Measurements from ENCODE around the gene DCAF4L1.

DCAF4L1 gene

DNA sequence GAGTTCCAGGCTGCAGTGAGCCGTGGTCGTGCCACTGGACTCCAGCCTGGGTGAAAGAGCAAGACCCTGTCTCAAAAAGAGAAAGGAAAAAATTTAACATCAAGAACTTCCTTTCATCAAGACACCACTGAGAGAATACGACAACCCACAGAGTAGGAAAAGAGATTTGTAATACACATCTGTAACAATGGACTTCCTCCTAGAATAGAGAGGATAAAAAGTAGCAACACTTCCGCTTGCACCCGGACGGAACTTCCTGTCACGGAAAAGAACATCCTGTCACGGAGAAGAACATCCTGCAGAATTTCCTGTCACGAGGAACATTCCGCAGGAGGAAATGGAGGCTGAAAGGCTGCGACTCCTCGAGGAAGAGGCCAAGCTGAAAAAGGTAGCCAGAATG, at the start of gene DCAF4L1:
Gene DCAF4L1, plus strand, starts transcription at position 301 of the 400 bp plus-strand sequence. Its CDS starts 37 bp downstream, at position 338.
- DNase-seq = no peak

DNA sequence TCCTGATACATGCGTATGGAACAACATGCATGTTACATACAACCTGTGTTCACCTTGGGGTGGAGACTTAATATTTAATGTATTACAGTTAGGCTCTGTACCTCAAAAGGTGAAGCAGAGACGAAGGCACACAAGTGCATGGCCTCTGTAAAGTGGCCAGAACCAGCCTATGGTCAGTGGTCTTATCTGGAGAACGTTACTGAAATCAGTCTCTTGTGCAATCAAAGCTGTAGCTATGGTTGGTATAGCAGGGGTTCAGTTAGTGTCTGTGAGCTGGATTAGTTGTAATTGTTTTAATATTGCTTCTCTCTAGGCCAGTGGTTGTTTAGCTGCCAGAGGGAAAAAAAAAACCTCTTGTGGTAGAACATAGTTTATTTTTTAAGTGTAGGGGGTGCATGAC, 48.6 kb upstream of the DCAF4L1 start:
- no peak for DNase-seq

GRCh38 chr4:41933997-41934503, 47.5 kb upstream of the DCAF4L1 start:
- DNase-seq = no peak

GRCh38 chr4:41934514-41934900, 47.0 kb upstream of the DCAF4L1 start:
- DNase-seq = no peak

- peak; percentile 77 to 81 for DNase-seq
Measured at GRCh38 chr4:41934901-41935651, 46.5 kb upstream of the DCAF4L1 start, which contains the start of gene TMEM33. TSS of gene TMEM33 (plus strand) at chr4:41935429. CDS start at chr4:41935485, 56 bp downstream.

DNA sequence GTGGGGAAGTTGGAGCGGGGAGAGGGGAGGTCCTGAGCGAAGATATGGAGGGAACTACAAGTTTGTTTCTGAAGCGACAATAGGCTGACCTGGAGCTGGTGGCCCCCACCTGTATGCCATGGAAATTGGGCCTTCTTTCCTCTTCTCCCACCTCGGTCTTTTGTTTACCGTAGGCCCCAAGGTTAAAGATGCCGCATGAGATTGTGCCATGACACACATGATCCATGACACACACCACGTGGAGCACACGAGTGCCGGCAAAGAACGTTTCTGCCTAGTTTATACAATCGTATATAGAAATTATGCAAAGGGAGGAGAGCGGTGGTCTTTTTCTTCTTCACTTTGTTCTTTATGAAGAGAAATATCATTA, 45.9 kb upstream of the DCAF4L1 start:
- peak; percentile 33 to 41 for DNase-seq

DNA sequence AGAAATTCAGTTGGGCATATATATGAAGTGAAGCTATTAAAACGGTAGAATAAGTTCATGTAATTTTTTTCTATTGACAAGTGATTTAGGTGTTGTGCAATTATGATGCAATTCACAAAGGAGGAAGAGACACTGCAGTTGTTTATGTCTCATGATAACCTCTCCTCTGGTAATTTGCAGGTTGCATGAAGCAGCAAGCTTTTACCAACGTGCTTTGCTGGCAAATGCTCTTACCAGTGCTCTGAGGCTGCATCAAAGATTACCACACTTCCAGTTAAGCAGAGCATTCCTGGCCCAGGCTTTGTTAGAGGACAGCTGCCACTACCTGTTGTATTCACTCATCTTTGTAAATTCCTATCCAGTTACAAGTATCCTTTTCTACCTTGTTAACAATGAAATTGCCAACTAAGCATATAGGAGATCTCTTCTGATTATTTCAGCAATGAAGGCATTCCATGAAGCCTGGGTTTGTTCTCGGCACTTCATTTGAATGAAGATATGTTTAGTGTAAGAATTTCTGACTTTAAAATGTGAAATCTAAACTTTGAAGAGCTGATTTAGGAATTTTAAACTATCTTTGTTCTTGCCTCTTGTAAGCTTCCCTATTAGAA, 42.4 kb upstream of the DCAF4L1 start:
- no peak for DNase-seq

DNA sequence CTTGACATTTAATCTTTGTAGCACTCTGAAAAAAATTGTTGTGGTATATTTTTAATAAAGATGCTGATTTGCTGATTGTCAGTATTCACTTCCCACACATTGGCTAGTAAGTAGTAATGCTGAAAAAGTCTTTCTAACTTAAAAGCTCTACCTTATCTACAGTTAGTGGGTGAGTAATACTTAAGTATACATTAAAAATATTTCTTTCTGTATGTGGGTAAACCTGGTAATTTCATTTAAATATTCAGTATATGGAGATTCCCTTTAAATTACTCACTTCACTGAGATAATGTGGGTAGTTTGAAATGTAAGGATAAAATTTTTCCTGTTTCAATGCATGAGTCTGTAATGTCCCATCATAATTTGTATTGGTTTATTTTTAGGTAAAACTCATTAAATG, 40.7 kb upstream of the DCAF4L1 start:
- DNase-seq = no peak

- DNase-seq = no peak
Measured at GRCh38 chr4:41943506-41943905, 38.0 kb upstream of the DCAF4L1 start.

GRCh38 chr4:41944089-41944488, 37.5 kb upstream of the DCAF4L1 start:
- no peak for DNase-seq

DNA sequence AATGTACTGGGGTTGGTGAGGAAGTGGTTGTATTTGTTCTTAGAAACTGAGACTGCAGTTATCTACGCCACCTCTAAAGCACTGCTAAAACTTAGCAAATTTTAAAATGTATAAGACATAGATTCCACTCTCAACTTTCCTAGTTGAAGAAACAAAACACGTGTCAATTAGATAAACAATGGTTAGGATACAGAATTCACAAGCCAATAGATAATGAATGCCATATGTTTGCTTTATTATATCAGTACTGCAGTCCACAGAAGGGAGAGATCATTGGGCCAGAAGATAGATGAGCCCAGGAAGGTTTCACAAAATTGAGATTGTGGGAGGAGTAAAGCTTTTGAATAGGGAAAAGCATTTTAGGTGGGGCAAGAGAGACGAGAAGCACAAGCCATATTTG, 32.0 kb upstream of the DCAF4L1 start:
- DNase-seq = no peak

DNA sequence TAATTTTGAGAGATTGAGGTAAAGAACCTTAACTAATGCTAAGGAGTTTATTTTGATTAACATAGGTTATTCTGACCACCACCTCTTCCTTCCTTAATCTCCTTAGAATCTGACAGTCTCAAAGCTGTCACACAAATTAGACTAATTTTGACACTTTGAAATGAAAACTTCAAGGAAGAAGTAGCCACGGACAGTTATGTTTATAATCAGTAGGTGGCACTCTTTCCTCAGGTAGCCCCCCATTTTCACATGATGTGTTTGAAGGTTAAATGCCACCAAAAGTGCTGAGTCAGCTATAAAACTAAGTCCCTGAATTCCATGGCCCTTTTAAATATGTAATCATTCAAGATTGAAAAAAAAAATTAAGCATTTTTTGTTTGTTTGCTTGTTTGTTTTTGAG, 23.9 kb upstream of the DCAF4L1 start:
- no peak for DNase-seq

GRCh38 chr4:41963105-41963504, 18.5 kb upstream of the DCAF4L1 start:
- DNase-seq = no peak

GRCh38 chr4:41964401-41964800, 17.2 kb upstream of the DCAF4L1 start:
- no peak for DNase-seq

DNA sequence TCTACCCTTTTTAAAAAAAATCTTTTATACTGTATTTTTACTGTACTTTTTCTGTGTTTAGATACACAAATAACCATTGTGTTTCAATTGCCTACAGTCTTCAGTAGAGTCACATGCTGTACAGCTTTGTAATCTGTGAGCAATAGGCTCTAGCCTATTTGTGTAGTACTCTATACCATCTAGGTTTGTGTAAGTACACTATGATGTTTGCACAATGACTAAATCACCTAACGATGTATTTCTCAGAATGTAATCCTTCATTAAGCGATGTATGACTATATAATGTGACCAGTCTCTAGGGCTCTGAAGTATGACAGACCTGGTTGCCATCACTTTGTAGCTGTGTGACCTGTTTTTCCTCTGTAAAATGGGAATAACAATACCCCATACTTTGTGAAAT, 14.2 kb upstream of the DCAF4L1 start:
- DNase-seq = no peak

- DNase-seq = no peak
Measured at GRCh38 chr4:41969671-41970070, 11.9 kb upstream of the DCAF4L1 start.

DNA sequence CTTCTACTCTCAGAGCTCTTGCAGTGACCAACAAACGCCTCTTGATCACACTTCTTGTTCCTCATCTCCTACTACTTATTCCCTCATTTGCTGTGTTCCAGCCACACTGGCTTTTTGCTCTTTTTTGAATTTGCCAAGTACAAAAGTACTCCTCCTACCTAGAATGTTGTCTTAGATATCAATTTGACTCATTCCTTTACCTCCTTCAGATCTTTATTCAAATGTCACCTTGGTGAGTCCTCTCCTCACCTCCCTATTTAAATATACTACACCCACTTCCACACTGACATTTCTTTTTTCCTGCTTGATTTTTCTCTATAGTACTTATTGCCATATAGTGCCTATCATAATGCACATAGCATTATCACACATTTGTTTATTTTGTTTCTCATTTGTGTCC, 6.2 kb upstream of the DCAF4L1 start:
- no peak for DNase-seq

- DNase-seq = no peak
Measured at GRCh38 chr4:41976775-41977516, 4.6 kb upstream of the DCAF4L1 start.

- no peak for DNase-seq
Measured at GRCh38 chr4:41977709-41978108, 3.8 kb upstream of the DCAF4L1 start.

GRCh38 chr4:41982716-41983115, 1.2 kb downstream of the DCAF4L1 start:
- DNase-seq = no peak

- no peak for DNase-seq
Measured at GRCh38 chr4:41985151-41985550, 3.6 kb downstream of the DCAF4L1 start.

- DNase-seq = no peak
Measured at GRCh38 chr4:41989994-41990364, 8.4 kb downstream of the DCAF4L1 start.

DNA sequence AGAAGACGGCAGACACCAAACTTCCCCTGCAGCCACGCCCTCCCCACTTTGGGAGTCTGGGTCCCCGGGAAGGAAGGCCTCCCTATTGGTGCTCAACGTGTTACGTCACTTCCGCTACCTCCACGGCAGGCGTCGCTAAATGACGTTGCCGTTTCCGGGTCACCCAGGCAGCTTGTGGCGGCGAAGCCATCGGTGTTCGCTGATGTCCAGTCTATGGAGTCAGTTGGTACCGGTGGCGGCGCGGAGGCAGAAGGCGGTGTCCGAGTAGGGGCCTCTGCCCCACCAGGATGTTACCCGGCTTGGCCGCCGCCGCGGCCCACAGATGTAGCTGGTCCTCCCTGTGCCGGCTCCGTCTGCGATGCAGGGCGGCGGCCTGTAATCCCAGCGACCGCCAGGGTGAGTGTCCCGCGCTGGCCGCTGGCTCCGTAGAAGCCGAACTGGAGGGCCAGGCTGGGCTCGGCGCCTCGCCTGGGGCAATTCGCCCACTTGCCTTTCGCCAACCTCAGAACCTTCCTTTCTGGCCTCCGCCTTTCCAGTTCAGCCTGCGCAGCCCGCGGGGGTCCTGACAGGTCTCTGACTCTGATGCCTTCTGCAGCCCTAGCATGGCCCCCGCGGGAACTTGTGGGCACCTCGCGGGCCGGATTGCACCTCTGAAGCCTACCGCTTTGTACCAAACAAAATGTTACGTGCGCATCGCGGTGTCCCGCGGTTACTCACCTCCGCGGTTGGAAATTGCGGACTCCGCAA, 9.0 kb downstream of the DCAF4L1 start, which contains the start of gene SLC30A9:
Gene SLC30A9, plus strand, starts transcription at position 166 of the 747 bp plus-strand sequence. Its CDS starts 122 bp downstream, at position 288.
- DNase-seq = peak; percentile 89 to 93

Data from stimulated activated CD4-positive, alpha-beta T cell treated with anti-CD3 and anti-CD28 coated beads, Interleukin-2, amount 100 ng/mL, for 24 hours (primary cell).